GM19395 (cell line): ENCODE measurements around the gene GPR55.
"Not testable (repeated sequence)": the region's sequence is repeated elsewhere in the genome, so short reads cannot be mapped to it uniquely, and the experiment has no call there.

Experiments
- ATAC-seq: cut with Tn5 transposase; IDR thresholded peaks from one replicate; pipeline ENCODE4 v1.9.1; 2021; ENCODE audit warnings: mild to moderate bottlenecking, moderate library complexity; ENCODE audit not compliant: unreplicated experiment

GPR55 gene, protein sequence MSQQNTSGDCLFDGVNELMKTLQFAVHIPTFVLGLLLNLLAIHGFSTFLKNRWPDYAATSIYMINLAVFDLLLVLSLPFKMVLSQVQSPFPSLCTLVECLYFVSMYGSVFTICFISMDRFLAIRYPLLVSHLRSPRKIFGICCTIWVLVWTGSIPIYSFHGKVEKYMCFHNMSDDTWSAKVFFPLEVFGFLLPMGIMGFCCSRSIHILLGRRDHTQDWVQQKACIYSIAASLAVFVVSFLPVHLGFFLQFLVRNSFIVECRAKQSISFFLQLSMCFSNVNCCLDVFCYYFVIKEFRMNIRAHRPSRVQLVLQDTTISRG

DNA sequence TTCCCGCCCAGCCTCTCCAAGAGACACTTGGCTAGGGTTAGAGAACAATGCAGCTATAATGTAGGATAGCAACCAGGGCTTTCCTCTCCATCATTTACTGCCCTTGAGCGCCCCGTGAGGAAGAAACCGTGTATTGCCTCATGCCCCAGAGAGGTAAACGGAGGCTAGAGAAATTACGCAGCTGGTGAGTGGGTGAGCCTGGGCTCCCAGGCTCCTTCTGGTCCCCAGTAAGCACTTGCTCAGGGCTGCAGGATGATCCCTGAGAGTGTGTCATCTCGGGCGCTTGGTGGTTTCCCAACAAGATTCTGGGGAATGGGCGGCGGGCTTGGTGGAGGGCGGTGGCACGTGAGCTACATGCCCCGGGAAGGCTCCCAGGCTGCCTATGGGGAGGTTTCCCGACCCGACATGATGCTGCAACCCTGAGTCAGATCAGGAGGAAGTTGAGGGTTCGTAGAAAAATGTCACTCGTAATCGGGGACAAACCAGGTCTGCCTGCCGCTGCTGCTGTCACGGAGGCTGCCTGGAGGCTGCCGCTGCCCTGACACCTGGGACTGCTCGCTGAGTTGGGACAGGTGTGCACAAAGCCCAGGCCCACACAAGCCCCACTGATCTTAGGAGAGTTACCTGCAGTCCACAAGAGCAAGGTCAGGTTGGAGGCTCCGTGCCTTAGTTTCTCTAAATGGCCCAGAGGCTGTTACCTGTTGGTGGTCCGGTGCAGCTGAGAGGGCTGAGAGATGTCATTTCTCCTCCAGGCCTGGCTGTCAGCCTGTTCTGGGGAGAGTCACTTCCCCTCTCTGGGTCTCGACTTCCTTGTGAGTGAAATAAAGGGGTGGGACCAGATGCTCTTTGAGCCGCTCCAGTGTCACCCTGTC lies at the start of gene GPR55:
GPR55 (minus strand) TSS at position 773 of the 872 bp plus-strand sequence. CDS start 14,280 bp downstream, outside the sequence.
- ATAC-seq, result peak; percentile 52

DNA sequence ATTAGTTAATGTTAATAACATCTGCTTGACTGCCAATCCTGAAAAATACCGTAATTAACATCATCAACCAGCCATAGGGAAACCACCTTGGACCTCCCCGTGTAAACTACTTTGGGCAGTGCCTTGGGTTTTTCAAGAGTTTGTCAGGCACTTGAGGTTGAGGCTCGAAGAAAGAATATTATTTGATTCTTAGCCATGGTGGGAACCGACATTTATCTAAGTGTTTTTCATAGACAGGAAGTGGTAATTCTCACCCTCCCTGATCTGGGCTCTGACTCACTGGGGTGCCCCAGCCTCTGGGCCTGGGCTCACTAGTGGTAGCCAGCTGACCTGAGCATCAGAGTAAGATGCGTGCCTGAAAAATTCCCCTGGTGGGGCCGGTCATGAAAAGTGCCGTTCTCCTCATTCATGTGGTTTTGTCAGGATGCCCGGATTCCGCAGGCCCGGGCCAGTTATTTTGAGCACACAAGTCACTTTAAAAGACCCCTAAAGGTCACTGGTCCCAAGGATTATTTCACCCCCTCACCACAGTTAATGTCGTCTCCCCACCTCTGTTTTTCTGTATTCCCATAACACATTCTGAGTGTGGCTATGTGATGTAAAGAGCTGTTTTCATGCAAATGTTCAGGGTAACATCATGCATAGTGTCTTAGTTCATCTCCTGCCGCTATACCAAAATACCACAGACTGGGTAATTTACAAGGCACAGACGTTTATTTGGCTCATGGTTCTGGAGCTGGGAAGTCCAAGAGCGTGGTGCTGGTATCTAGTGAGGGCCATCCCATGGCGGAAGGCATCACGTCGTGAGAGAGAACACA lies 49.3 kb upstream of the GPR55 start:
- peak; percentile 82 for ATAC-seq

DNA sequence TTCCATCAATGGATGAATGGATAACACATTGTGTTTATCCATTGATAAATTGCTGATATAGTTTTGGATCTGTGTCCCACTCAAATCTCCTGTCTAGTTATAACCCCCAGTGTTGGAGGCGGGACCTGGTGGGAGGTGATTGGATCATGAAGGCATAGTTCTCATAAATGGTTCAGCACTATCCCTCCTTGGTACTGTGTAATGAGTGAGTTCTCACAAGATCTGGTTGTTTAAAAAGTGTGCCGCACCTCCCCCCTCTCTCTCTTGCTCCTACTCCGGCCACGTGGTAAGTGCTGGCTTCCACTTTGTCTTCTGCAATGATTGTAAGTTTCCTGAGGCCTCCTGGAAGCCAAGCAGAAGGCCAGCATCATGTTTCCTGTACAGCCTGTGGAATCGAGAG lies 47.0 kb upstream of the GPR55 start:
- no peak for ATAC-seq

DNA sequence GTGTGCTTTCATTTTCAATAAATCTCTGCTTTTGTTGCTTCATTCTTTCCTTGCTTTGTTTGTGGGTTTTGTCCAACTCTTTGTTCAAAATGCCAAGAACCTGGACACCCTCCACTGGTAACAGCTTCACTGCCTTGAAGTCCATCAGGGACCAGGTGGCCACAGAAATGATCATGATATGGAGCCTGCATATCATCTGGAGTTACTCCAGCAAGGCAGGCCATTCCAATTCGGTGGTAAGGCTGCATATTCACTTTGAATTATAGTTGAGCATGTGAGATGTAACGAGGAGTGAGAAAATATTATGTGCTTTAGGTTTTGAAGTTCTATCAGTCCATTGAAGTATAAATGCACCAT lies 44.6 kb upstream of the GPR55 start:
- ATAC-seq, result no peak

DNA sequence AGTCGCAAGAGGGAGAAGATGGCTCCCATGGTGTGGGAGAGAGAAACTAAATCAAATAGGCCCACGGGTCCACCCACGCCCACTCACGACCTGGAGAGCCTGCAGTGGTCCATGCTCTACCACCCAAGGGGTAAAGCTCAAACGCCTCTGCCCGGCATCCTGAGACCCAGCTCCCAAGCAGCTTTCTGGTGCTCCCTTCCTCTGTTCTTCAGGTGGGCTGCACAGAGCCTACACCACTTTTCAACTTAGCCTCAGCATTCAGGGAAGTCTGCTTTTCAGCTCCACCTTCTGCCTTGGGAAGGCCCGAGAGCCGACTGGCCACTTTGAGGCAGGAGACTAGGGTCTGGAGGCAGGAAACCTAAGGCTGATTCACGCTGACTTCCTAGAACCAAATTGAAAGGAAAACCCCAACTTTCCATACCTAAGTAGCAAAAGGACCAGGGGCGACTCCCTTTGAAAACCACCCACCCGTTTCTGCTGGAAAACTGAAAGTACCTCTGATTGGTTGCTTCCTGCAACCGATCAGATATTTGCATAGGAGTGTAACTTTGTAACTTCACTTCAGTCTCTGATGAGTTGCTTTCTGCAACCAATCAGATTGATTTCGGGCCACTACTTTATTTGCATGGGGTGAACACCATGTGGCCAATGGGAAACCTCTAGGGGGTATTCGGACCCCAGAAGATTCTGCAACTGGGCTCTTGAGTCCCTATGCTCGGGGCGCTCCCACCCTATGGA lies 44.0 kb upstream of the GPR55 start:
- no peak for ATAC-seq

DNA sequence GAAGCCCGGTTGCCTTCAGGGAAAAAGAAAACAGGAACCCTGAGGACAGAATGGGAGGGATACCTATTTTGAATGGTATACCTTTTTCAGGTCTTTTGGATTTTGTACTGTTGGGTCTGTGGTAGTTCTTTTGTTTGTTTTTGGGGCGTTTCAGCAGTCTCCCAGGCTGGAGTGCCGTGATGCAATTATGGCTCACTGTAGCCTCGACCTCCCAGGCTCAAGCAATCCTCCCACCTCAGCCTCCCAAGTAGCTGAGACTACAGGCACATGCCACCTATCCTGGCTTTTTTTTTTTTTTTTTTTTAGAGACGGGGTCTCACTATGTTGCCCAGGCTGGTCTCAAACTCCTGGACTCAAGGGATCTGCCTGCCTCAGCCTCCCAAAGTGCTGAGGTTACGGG lies 43.3 kb upstream of the GPR55 start:
- ATAC-seq, result not testable (repeated sequence)

DNA sequence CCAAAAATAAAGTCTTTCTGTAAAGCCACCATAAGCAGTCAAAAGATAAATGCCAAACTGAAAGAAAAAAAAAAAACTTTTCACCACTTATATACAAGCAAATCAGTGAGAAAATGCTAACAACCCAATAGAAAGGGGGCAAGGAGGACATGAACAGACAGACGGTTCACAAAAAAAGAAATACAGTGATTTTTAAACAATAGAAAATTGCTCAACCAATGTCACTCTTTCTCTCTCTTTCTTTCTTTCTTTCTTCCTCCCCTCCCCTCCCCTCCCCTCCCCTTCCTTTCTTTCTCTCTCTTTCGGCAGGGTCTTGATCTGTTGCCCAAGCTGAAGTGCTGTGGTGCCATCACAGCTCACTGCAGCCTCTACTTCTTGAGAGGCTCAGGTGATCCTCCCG lies 42.1 kb upstream of the GPR55 start:
- ATAC-seq, result no peak

DNA sequence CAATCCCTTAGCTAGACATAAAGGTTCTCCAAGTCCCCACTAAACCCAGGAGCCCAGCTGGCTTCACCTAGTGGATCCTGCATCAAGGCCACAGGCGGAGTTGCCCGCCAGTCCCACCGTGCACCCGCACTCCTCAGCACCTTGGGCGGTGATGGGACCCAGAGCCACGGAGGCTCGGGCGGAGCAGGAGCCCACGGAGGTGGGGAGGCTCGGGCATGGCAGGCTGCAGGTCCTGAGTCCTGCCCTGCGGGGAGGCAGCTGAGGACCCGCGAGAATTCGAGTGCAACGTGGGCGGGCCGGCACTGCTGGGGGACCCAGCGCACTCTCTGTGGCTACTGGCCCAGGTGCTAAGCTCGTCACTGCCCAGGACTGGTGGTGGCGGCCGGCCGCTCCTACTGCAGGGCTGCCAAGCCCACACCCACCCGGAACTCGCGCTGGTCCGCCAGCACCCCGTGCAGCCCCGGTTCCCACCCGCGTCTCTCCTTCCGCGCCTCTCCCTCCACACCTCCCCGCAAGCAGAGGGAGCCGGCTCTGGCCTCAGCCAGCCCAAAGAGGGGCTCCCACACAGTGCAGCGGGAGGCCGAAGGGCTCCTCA lies 39.2 kb upstream of the GPR55 start:
- no peak for ATAC-seq

DNA sequence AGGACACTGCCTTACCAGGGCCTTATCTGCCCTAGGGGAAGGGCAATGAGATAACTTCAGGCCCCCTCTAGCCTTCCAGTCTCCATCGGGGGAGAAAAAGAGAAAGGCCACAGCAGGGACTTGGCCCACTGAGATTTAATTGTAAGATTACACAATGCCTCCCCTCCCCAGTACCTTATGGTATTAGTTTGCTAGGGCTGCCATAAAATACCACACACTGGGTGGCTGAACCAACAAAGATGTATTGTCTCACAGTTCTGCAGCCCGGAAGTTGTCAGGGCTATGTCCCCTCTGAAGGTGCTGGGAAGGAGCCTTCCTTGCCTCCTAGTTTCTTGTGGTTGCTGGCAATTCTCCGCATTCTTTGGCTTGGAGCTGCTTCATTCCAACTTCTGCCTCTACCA lies 36.0 kb upstream of the GPR55 start:
- ATAC-seq, result no peak

DNA sequence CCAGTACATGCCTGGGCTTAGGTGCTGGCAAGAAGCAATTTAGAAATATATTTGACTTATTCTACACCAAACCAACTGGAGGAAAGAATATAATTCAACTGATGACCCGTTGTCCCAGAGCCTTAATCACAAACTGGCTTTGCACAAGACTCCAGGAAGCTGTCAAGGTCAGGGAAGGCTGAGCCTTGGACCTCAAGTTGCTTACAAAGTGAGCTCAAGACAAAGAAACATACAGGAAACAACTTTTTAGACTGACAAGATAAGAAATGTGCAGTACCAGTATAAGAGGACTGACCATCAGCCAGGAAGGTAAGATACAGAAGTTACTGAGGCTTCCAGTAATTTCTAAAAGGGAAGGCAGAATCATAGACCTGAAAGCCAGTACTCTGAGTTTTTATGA lies 35.0 kb upstream of the GPR55 start:
- no peak for ATAC-seq

DNA sequence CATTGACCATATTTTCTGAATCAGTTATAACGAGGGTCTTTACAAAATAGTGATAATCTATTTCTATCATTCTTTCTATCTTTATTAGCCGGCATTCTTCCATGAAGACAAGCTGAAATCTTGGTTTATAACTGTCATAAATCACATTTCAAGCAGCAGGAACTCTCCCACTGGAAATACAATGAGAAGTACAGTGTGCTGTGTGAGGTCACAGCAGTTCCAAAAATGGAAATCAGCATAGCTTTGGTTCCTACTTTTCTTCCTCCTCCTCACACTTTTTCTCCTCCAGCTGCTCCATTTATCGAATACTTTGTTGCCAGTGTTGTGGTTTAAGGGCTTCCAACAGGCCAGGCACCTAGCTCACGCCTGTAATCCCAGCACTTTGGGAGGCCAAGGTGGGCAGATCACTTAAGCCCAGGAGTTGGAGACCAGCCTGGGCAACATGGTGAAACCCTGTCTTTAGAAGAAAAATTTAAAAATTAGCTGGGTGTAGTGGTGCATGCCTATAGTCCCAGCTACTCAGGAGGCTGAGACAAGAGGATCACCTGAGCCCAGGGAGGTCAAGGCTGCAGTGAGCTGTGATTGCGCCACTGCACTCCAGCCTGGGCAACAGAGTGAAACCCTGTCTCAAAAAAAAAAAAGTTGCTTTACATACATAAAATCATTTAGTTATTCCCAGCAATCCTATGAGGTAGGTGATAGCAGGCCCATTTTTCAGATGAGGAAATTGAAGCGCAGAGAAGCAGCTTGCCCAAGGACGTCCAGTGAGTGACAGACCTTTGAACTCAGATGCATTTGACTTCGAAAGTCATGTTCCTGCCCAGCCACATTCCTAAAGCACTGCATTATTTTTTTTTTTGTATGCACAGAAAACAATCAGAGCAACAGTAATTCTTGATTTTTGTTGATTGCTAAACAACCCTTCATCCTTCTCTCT lies 34.0 kb upstream of the GPR55 start:
- no peak for ATAC-seq

DNA sequence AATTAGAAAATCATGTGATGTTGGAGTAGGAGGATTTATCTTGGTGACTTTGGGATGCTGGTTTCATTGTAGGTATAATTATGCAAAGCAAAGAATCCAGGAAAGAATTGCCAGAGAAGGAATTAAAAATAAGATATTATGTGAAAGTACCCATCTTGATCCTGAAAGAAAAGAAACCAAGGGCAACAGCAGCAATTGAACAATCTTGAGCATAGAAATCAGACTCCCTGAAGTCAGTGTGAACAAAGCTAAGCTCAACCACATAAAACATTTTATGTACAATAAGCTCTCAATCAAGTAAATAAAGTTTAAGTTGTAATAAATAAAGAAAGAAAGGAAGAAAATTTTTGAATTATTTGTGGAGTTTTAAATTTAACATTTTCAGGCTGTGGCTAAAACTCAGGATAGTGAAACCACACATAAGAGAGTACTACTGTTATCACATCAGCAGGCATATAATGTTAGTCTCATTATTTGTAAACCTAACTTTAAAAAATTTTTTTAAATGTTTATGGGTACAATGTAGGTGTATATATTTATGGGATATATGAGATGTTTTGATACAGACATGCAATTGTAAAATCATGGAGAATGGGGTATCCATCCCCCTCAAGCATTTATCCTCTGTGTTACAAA lies 32.8 kb upstream of the GPR55 start:
- no peak for ATAC-seq

DNA sequence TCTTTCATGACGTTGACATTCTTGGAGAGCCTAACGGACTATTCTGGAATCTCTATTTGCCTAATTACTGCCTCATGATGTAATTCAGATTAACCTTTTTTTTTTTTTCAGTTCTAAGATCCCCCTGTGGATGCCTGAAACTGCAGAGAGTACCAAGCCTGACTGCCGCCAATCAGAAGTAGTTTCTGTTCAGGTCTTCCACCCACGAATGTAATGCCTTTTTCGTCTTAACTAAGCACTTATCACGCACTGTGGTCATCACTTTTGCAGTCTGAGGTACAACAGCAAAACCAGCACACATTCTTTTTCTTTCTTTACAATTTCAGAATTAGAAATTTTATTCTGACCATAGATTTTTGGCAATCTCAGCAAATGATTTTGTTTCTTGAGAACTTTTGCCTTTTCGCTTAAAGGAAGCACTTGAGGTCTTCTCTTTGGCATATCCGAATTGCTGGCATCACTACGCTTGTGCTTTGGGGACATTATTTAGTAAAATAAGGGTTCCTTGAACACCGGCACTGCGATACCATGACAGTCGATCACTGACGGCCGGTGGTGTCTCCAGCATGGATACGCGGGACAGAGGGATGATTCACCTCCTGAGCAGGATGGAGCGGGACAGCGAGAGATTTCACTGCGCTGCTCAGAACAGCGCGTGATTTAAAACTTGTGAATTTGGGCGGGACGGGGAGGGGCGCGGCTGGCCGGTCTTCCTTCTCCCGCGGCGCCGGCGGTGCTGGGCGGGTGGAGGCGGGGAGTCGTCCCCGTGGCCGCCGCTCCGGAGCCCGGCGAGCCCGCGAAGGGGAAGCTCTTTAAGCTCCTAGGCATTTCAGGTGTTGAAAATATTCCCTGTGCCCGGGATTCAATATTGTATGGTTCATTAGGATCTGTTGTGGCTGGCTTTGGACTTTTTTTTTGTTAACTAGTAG lies 32.0 kb upstream of the GPR55 start:
- ATAC-seq, result peak; percentile 87

DNA sequence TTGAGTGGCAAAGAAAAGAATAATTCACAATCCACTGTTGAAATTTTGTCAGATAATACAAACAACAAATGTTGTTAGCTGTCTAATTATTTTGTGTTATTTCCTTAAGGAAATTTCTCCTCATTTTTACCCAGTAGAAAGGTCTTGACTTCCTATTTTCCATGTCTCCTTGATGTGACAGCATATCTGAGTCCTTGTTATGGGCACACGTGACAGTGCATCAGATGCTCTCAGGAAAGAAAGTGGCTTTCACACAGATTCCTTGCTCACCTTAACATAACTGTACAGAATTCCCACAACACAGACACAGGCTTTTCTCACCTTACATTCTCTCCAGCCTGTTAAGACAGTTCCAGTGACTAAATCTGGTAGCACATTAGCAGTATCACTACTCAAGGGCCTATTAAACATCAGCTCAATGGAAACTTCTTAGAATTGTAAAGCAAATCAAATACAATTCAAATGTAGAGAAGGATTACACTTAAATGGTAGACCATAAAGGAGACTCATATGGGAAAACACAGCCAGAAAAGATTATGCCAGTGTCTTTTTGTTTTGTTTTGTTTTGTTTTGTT lies 30.2 kb upstream of the GPR55 start:
- no peak for ATAC-seq

DNA sequence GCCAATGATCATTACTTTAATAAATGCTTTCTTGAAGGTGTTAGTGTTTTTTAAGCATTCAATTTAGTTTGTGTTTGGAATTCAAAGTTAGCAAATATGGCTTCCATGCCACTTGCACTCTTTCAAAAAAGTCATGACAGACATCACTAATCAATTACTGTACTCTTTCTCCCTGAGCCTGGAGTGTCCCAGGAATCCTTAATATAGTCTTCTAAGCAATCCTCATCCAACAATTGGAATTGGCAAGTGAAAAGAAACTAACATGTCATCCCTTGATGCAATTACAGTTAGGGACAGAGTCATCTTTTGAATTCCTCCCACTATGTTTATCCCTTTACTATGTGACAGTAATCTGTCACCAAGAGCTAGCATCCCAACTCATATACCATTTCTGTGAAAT lies 29.7 kb upstream of the GPR55 start:
- ATAC-seq, result no peak

DNA sequence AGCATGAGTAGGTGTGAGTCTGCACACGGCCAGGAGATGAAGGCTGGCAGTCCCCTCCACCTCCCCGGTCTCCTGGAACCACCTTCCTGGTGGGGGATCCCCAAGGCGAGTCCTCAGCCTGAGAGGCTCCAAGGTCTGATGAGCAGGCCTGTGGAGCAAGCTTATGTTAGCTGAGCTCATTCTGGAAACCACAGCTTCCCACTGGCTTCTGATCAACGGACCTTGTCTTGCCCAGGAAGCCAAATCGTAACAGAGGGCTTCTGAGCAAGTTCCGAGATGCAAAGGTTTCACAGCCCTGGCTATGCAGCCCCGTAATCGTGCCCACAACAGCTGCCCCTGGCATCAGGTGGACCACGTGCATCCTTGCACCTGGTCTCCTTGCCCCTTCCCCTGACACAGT lies 28.8 kb upstream of the GPR55 start:
- ATAC-seq, result no peak

DNA sequence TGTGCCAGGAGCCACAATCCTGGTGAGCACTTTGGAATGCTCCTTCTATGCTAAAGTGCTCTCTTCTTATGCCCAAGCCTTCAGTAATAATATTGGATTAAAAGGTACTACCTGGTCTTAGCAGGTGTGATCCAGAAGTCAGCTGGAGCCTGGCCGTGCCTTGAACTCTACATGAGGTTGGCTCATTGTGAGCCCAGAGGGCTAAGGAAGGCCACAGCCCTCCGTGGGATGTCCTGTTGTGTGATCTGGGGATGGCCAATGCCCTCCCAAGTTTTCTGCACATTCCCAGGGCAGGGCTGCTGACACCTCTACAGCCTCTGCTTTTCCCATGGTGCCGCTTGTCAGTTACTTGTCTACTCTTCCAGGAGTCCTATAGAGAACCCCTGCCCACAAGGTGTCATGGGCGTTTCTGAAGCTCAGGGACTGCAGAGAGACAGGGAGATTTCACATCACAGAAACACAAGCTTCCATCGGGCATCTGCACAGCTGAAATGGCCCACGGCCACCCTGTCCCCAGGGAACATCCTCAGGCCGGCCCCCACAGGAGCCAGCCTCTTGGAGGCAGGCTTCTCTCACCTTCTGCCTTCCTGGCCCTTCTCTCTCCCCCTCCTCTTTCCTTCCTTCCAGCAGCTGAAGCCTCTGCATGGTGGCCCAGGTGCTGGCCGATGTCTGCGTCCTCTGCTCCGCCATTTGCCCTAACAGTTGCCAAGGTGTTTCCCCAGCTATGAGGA lies 27.3 kb upstream of the GPR55 start:
- no peak for ATAC-seq
